Ishikawa (cell line): ENCODE measurements around the gene ARHGEF11.
A peak's percentile ranks its signal among the peaks of the same experiment; 100 is the strongest.

ENCODE experiments used
- CEBPB ChIP-seq: IDR thresholded peaks from 2 replicates; pipeline ENCODE4 v1.6.1; 2012
- CREB1 ChIP-seq: IDR thresholded peaks from 2 replicates; pipeline ENCODE4 v1.6.1; 2012; ENCODE audit warnings: low read depth
- EGR1 ChIP-seq: IDR thresholded peaks from 2 replicates; pipeline ENCODE4 v1.6.1; 2012
- EP300 ChIP-seq: IDR thresholded peaks from 2 replicates; pipeline ENCODE4 v1.6.1; 2012; ENCODE audit warnings: borderline replicate concordance
- FOXM1 ChIP-seq: IDR thresholded peaks from 2 replicates; pipeline ENCODE4 v1.6.1; 2012; ENCODE audit warnings: low read depth, borderline replicate concordance
- NFIC ChIP-seq: IDR thresholded peaks from 2 replicates; pipeline ENCODE4 v1.6.1; 2012
- RAD21 ChIP-seq: IDR thresholded peaks from 2 replicates; pipeline ENCODE4 v1.6.1; 2012; ENCODE audit warnings: low read depth
- TAF1 ChIP-seq: IDR thresholded peaks from 2 replicates; pipeline ENCODE4 v1.6.1; 2012; ENCODE audit warnings: low read depth, mild to moderate bottlenecking
- TCF12 ChIP-seq: IDR thresholded peaks from 2 replicates; pipeline ENCODE4 v1.6.1; 2012; ENCODE audit warnings: low read depth
- TEAD4 ChIP-seq: IDR thresholded peaks from 2 replicates; pipeline ENCODE4 v1.6.1; 2012
- USF1 ChIP-seq: IDR thresholded peaks from 2 replicates; pipeline ENCODE4 v1.6.1; 2012
- YY1 ChIP-seq: IDR thresholded peaks from 2 replicates; pipeline ENCODE4 v1.6.1; 2012; ENCODE audit warnings: low read depth
- ZBTB7A ChIP-seq: IDR thresholded peaks from 2 replicates; pipeline ENCODE4 v1.6.1; 2012; ENCODE audit warnings: low read depth
- TF ChIP-seq, protein P1 (sequence below): IDR thresholded peaks from 2 replicates; pipeline ENCODE4 v1.6.1; 2012
- TF ChIP-seq, protein P2 (sequence below): IDR thresholded peaks from 2 replicates; pipeline ENCODE4 v1.6.1; 2012; ENCODE audit warnings: low read depth, mild to moderate bottlenecking

ARHGEF11 gene

DNA sequence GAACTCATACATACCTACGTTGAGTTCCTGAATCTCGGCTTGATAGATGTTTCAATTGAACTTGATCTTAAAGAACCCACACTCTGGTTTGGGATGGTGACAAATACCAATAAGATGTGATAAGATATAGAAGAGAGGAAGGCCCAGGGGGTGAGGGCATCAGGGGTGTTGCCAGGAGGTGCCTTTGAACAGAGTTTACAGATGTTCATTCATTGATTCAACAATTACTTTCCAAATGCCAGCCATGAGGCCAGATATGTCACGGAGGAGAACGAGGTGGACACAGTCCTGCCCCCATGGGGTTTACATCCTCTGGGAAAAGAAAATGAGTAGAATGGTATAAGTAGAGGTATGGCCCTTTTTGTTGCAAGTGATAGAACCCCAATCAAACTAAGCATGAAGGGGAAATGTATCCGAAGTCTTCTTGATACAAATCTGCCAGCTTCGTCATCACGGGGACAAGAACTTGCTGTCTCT is 124.5 kb downstream of the ARHGEF11 start:
- no peak for TF ChIP-seq TCF12
- TF ChIP-seq CEBPB: no peak
- no peak for TF ChIP-seq NFIC
- TF ChIP-seq ZBTB7A: no peak
- no peak for TF ChIP-seq CREB1
- no peak for TF ChIP-seq RAD21
- no peak for TF ChIP-seq FOXM1
- no peak for TF ChIP-seq USF1
- TF ChIP-seq EGR1: no peak
- no peak for TF ChIP-seq EP300
- TF ChIP-seq, protein P1, sequence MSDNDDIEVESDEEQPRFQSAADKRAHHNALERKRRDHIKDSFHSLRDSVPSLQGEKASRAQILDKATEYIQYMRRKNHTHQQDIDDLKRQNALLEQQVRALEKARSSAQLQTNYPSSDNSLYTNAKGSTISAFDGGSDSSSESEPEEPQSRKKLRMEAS: no peak

DNA sequence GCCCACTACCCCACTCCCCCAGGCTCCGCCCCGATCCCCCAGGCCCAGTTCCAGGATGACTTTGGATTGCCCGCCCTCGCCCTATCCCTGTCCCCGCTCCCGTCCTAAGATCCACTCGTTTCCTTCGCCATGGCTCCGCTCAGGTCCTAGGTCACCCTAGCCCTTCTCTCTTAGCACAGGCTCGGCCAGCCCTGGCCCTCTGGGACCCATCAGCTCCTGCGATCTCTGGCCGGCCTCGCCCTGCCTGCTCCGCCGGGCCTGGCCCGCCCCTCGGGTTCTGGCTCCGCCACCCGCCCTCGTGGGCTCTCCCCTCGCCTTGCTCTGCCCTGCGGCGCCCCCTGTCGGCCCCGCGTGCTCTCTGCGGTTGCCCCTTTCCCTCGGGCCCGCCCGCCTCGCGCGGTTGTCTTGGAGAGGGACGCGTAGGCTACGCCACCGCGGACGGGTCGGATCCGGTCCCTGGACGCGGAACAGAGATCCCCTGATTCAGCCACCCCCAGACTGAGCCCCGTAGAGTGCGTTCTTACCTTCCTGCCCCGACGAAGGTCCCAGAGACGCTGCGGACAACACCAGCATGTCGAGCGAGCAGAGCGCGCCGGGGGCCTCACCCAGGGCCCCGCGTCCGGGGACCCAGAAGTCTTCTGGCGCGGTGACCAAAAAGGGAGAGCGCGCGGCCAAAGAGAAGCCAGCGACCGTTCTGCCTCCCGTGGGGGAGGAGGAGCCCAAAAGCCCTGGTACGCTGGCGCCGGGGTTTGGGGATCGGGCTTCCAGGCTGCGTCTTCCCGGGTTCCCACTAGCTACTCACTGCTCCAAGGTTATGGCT is 125.1 kb downstream of the ARHGEF11 start, which contains the start of gene LRRC71:
Gene LRRC71 (plus strand): TSS at position 400 of the 820 bp plus-strand sequence. CDS start 172 bp downstream, at position 572.
- TF ChIP-seq TCF12 (0 out of 2 replicates have a peak, but pooled peaks have one; percentile 22), RAD21 (peak; percentile 88), CEBPB (no peak), USF1 (peak; percentile 34; the same call in 1 of the 2 replicates), CREB1 (no peak), EP300 (no peak), YY1 (no peak), EGR1 (no peak), ZBTB7A (0 out of 2 replicates have a peak, but pooled peaks have one; percentile 51), TEAD4 (no peak), NFIC (no peak), TAF1 (no peak), FOXM1 (no peak)
- TF ChIP-seq, protein P2, sequence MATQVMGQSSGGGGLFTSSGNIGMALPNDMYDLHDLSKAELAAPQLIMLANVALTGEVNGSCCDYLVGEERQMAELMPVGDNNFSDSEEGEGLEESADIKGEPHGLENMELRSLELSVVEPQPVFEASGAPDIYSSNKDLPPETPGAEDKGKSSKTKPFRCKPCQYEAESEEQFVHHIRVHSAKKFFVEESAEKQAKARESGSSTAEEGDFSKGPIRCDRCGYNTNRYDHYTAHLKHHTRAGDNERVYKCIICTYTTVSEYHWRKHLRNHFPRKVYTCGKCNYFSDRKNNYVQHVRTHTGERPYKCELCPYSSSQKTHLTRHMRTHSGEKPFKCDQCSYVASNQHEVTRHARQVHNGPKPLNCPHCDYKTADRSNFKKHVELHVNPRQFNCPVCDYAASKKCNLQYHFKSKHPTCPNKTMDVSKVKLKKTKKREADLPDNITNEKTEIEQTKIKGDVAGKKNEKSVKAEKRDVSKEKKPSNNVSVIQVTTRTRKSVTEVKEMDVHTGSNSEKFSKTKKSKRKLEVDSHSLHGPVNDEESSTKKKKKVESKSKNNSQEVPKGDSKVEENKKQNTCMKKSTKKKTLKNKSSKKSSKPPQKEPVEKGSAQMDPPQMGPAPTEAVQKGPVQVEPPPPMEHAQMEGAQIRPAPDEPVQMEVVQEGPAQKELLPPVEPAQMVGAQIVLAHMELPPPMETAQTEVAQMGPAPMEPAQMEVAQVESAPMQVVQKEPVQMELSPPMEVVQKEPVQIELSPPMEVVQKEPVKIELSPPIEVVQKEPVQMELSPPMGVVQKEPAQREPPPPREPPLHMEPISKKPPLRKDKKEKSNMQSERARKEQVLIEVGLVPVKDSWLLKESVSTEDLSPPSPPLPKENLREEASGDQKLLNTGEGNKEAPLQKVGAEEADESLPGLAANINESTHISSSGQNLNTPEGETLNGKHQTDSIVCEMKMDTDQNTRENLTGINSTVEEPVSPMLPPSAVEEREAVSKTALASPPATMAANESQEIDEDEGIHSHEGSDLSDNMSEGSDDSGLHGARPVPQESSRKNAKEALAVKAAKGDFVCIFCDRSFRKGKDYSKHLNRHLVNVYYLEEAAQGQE: no peak
- TF ChIP-seq, protein P1: peak; percentile 73

- TF ChIP-seq RAD21 (no peak), CEBPB (no peak), NFIC (no peak), ZBTB7A (no peak), FOXM1 (no peak), USF1 (no peak), TCF12 (no peak), CREB1 (no peak), EGR1 (no peak)
Measured at GRCh38 chr1:156914440-156914856, 131.1 kb downstream of the ARHGEF11 start.

- no peak for TF ChIP-seq TAF1
- no peak for TF ChIP-seq YY1
- TF ChIP-seq, protein P1: no peak
- TF ChIP-seq EGR1: no peak
- no peak for TF ChIP-seq FOXM1
- TF ChIP-seq TEAD4: no peak
- TF ChIP-seq NFIC: no peak
Measured at GRCh38 chr1:156913809-156914387, 131.6 kb downstream of the ARHGEF11 start.

GRCh38 chr1:156912861-156913808 is 132.4 kb downstream of the ARHGEF11 start:
- TF ChIP-seq EGR1: no peak
- no peak for TF ChIP-seq CEBPB
- TF ChIP-seq TAF1: no peak

GRCh38 chr1:156912310-156912709 is 133.2 kb downstream of the ARHGEF11 start:
- TF ChIP-seq, protein P1: no peak
- TF ChIP-seq, protein P2: no peak
- TF ChIP-seq TEAD4: no peak
